Retinal pigment epithelial cell (primary cell): ENCODE measurements around the gene MYO9A.

Source experiments
- DNase-seq: peaks from one replicate; pipeline ENCODE4 v3.0.0-alpha.2; 2010; ENCODE audit warnings: low read depth
- H3K4me3 ChIP-seq: 2 replicates; pipeline ENCODE4 v1.5.1; 2011; ENCODE audit warnings: mild to moderate bottlenecking, low read length, control low read depth, moderate library complexity
- CTCF ChIP-seq: conservative IDR thresholded peaks from 2 replicates; pipeline ENCODE4 v1.5.1; 2011; ENCODE audit warnings: low read depth, low read length, control low read depth, inconsistent platforms

The MYO9A gene

GRCh38 chr15:71812966-71813722 lies 304.8 kb downstream of the MYO9A start:
- no peak overlapping the region for H3K4me3 ChIP-seq
- no peak for DNase-seq
- TF ChIP-seq CTCF: no peak

- no peak for DNase-seq
- no peak for TF ChIP-seq CTCF
- no peak overlapping the region for H3K4me3 ChIP-seq
Measured at GRCh38 chr15:71811752-71812735, 305.9 kb downstream of the MYO9A start.

- no peak for DNase-seq
- H3K4me3 ChIP-seq: no peak overlapping the region
- no peak for TF ChIP-seq CTCF
Measured at GRCh38 chr15:71811036-71811736, 306.8 kb downstream of the MYO9A start.

- H3K4me3 ChIP-seq: no peak within 1 kb of the TSS
- DNase-seq: no peak
- no peak for TF ChIP-seq CTCF
Measured at GRCh38 chr15:71810256-71811035, 307.5 kb downstream of the MYO9A start, which contains the start of gene NR2E3. Gene NR2E3, plus strand, starts transcription at chr15:71810554. Its CDS starts 190 bp downstream, at chr15:71810744.

GRCh38 chr15:71809346-71809745 lies 308.6 kb downstream of the MYO9A start:
- no peak overlapping the region for H3K4me3 ChIP-seq

More at GRCh38 chr15:71809346-71809745, 308.6 kb downstream of the MYO9A start:
- no peak for TF ChIP-seq CTCF
- DNase-seq: no peak
